Fibroblast of lung (primary cell): ENCODE data around the gene CDCP1. TPM values are rescaled to one million over a fixed set of nuclear protein-coding genes. Genes with fewer than 3 reads are reported as not detected.
A peak's percentile ranks its signal among the peaks of the same experiment; 100 is the strongest.

ENCODE experiments used
- DNase-seq, 2 donors: peaks; one replicate each; pipeline versions ENCODE4 v3.0.0 to v3.0.0-alpha.2; 2010; ENCODE audit warnings: low read depth in 2 of 2
- H2AFZ ChIP-seq: 2 replicates; pipeline ENCODE4 v1.5.1; 2012; ENCODE audit warnings: low read length, control low read depth, inconsistent platforms
- H3K27ac ChIP-seq: 2 replicates; pipeline ENCODE4 v1.5.1; 2011; ENCODE audit warnings: low read length, control low read depth; ENCODE audit not compliant: insufficient read depth
- H3K27me3 ChIP-seq: 2 replicates; pipeline ENCODE4 v1.5.1; 2011; ENCODE audit warnings: mild to moderate bottlenecking, low read length; ENCODE audit not compliant: control insufficient read depth, insufficient read depth
- H3K36me3 ChIP-seq: 2 replicates; pipeline ENCODE4 v1.5.1; 2011; ENCODE audit warnings: low read length; ENCODE audit not compliant: control insufficient read depth, insufficient read depth
- H3K4me1 ChIP-seq: 2 replicates; pipeline ENCODE4 v1.5.1; 2011; ENCODE audit warnings: low read length; ENCODE audit not compliant: control insufficient read depth, insufficient read depth; ENCODE audit errors: extremely low read depth
- H3K4me2 ChIP-seq: 2 replicates; pipeline ENCODE4 v1.5.1; 2011; ENCODE audit warnings: low read length, control low read depth; ENCODE audit not compliant: insufficient read depth; ENCODE audit errors: extremely low read depth
- H3K4me3 ChIP-seq, 4 experiments: fragments of 200-600 bp in 1 of 4; sonication (generic) in 1 of 4; replicated peaks in 1 of 4; 2 replicates each; pipeline ENCODE4 v1.5.1; 2011 to 2016; ENCODE audit warnings: low read length in 4 of 4, low read depth in 3 of 4, mild to moderate bottlenecking in 3 of 4, control low read depth in 2 of 4, inconsistent platforms in 1 of 4, mixed read lengths in 1 of 4; ENCODE audit not compliant: insufficient read depth in 1 of 4; ENCODE audit errors: control extremely low read depth in 1 of 4
- H3K79me2 ChIP-seq: 2 replicates; pipeline ENCODE4 v1.5.1; 2012; ENCODE audit warnings: mild to moderate bottlenecking, low read length, inconsistent platforms; ENCODE audit not compliant: control insufficient read depth, insufficient read depth
- H3K9ac ChIP-seq: 2 replicates; pipeline ENCODE4 v1.5.1; 2011; ENCODE audit warnings: mild to moderate bottlenecking, low read length, control low read depth; ENCODE audit not compliant: insufficient read depth
- H3K9me3 ChIP-seq: 2 replicates; pipeline ENCODE4 v1.5.1; 2012; ENCODE audit warnings: low read depth, low read length; ENCODE audit not compliant: control insufficient read depth, insufficient read depth
- H4K20me1 ChIP-seq: 2 replicates; pipeline ENCODE4 v1.5.1; 2011; ENCODE audit warnings: low read length; ENCODE audit not compliant: control insufficient read depth, insufficient read depth; ENCODE audit errors: extremely low read depth
- EZH2 ChIP-seq: IDR thresholded peaks from 2 replicates; pipeline ENCODE4 v1.5.1; 2012; ENCODE audit warnings: low read length, control low read depth, mild to moderate bottlenecking; ENCODE audit errors: missing control alignments
- polyA plus RNA-seq, 2 donors: library from polyadenylated mRNA; depleted of rRNA in 1 of 2; stranded (reverse) in 1 of 2; unstranded in 1 of 2; fragments of >200 nt; gene quantifications; 2 replicates each; pipeline ENCODE4 v1.2.1, GENCODE V29; 2011 to 2012; ENCODE audit warnings: missing spikeins in 1 of 2
- total RNA-seq: library from RNA; depleted of rRNA; stranded (reverse); fragments of >200 nt; gene quantifications from 2 replicates; pipeline ENCODE4 v1.2.1, GENCODE V29; 2014
- TF ChIP-seq, protein P1 (sequence below), 2 donors: IDR thresholded peaks in 1 of 2; conservative IDR thresholded peaks in 1 of 2; 1 replicate in 1 of 2; 2 replicates in 1 of 2; pipeline ENCODE4 v1.5.1; 2011 to 2012; ENCODE audit warnings: low read length in 2 of 2, control low read depth in 1 of 2, inconsistent platforms in 1 of 2, low read depth in 1 of 2, mild to moderate bottlenecking in 1 of 2

The CDCP1 gene
- total and polyA plus RNA-seq, 2 donors (not counting 1 experiment from before 2014, with no cell fraction given): 25.6 to 56.1 TPM

GRCh38 chr3:45119824-45120358 is 26.3 kb downstream of the CDCP1 start:
- no peaks in the 10 kb centered on the region for H3K27me3 ChIP-seq
- no peaks in the 10 kb centered on the region for H4K20me1 ChIP-seq
- no peaks in the 10 kb centered on the region for H3K36me3 ChIP-seq
- peak overlapping the region; percentile 3 for H3K27ac ChIP-seq
- peaks cover 34% of the 10 kb centered on the region for H3K4me1 ChIP-seq
- no peak overlapping the region for H2AFZ ChIP-seq
- TF ChIP-seq EZH2: no peak
- TF ChIP-seq, protein P1, sequence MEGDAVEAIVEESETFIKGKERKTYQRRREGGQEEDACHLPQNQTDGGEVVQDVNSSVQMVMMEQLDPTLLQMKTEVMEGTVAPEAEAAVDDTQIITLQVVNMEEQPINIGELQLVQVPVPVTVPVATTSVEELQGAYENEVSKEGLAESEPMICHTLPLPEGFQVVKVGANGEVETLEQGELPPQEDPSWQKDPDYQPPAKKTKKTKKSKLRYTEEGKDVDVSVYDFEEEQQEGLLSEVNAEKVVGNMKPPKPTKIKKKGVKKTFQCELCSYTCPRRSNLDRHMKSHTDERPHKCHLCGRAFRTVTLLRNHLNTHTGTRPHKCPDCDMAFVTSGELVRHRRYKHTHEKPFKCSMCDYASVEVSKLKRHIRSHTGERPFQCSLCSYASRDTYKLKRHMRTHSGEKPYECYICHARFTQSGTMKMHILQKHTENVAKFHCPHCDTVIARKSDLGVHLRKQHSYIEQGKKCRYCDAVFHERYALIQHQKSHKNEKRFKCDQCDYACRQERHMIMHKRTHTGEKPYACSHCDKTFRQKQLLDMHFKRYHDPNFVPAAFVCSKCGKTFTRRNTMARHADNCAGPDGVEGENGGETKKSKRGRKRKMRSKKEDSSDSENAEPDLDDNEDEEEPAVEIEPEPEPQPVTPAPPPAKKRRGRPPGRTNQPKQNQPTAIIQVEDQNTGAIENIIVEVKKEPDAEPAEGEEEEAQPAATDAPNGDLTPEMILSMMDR (conservative IDR thresholded peaks at IDR 0.05 in 1 of 2, IDR thresholded peaks at IDR 0.05 in 1 of 2; ENCODE audit: low read depth in 1 of 2, low read length in 2 of 2): no peak
- H3K4me2 ChIP-seq: peak overlapping the region; percentile 30
- H3K9me3 ChIP-seq: no peaks in the 10 kb centered on the region
- DNase-seq: peak in 1 of 2 donors; percentile 83
- no peak overlapping the region for H3K9ac ChIP-seq
- H3K4me3 ChIP-seq: no peak overlapping the region
- peaks cover 11% of the 10 kb centered on the region for H3K79me2 ChIP-seq

DNA sequence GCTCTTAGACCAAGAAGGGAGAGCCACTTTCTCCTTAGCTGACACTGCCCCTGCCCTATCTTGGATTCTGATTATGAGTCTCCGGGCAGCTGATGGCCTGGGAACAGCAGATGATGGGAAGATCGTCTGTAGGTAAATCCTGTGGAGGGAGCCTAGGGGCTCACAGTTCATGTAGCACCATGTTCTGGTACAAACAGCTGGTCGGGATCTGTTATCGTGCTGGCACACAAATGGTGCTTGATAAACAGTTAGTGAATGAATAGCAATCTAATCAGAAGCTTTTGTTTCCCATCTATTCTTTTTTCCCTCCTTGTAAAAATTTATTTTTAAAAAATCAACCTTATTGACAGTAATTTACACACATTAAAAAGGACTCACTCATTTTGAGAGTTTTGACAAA is 26.8 kb downstream of the CDCP1 start:
- TF ChIP-seq, protein P1 (conservative IDR thresholded peaks at IDR 0.05 in 1 of 2, IDR thresholded peaks at IDR 0.05 in 1 of 2; ENCODE audit: low read depth in 1 of 2, low read length in 2 of 2): no peak
- no peak for TF ChIP-seq EZH2
- Histone ChIP-seq H4K20me1 (no peaks in the 10 kb centered on the region), H3K9ac (no peak overlapping the region), H3K36me3 (no peaks in the 10 kb centered on the region), H2AFZ (no peak overlapping the region), H3K4me2 (no peak overlapping the region), H3K27ac (no peak overlapping the region), H3K79me2 (peaks cover 11% of the 10 kb centered on the region), H3K4me3 (no peak overlapping the region), H3K9me3 (no peaks in the 10 kb centered on the region), H3K27me3 (no peaks in the 10 kb centered on the region), H3K4me1 (peaks cover 29% of the 10 kb centered on the region)
- DNase-seq: peak in 1 of 2 donors; percentile 33

GRCh38 chr3:45118615-45119071 is 27.5 kb downstream of the CDCP1 start:
- Histone ChIP-seq H3K4me3 (no peak overlapping the region), H3K36me3 (peaks cover under 1% of the 10 kb centered on the region), H3K79me2 (peaks cover 11% of the 10 kb centered on the region), H3K9me3 (no peaks in the 10 kb centered on the region), H4K20me1 (no peaks in the 10 kb centered on the region), H3K4me1 (peaks cover 22% of the 10 kb centered on the region), H3K9ac (no peak overlapping the region), H3K4me2 (no peak overlapping the region), H3K27me3 (no peaks in the 10 kb centered on the region), H2AFZ (no peak overlapping the region), H3K27ac (peak overlapping the region; percentile 1)
- DNase-seq: no peak
- no peak for TF ChIP-seq EZH2
- TF ChIP-seq, protein P1 (conservative IDR thresholded peaks at IDR 0.05 in 1 of 2, IDR thresholded peaks at IDR 0.05 in 1 of 2; ENCODE audit: low read depth in 1 of 2, low read length in 2 of 2): no peak
